SK-N-SH (cell line): ENCODE data around the gene TBC1D16. TPM values are rescaled to one million over a fixed set of nuclear protein-coding genes. Genes with fewer than 3 reads are reported as not detected.

Source experiments
- CTCF ChIA-PET: fragments of 300-600, 350-600 bp; formaldehyde crosslinking; extraction: SDS; loops from one replicate; lab custom pipeline; 2021; lab: Yijun Ruan, JAX
- POLR2A ChIA-PET: fragments of 350-600 bp; sonication (Branson Sonifier 250); formaldehyde crosslinking; extraction: SDS; loops from one replicate; lab custom pipeline; 2020; ENCODE audit warnings: antibody characterized with exemption, inconsistent platforms; lab: Yijun Ruan, JAX
- DNase-seq: peaks from one replicate; pipeline ENCODE4 v3.0.0; 2012
- H2AFZ ChIP-seq: fragments of 200-600 bp; sonication (generic); 2 replicates; pipeline ENCODE4 v1.8.1; 2016; ENCODE audit warnings: antibody characterized with exemption, mild to moderate bottlenecking, low read depth
- H3F3A ChIP-seq: fragments of 200-600 bp; sonication (generic); replicated peaks from 2 replicates; pipeline ENCODE3; 2016; ENCODE audit warnings: antibody characterized with exemption, mild to moderate bottlenecking; ENCODE audit not compliant: insufficient read depth
- H3K27ac ChIP-seq, 2 experiments: fragments of 200-500 bp in 1 of 2; fragments of 200-600 bp in 1 of 2; sonication (Bioruptor generic) in 1 of 2; sonication (generic), shearing (Covaris generic) in 1 of 2; 2 replicates each; pipeline versions ENCODE4 v1.5.1 to v1.6.1; 2014 to 2016; ENCODE audit warnings: low read depth in 2 of 2, inconsistent platforms in 1 of 2, low read length in 1 of 2, mild to moderate bottlenecking in 1 of 2, mixed read lengths in 1 of 2
- H3K27me3 ChIP-seq: fragments of 200-600 bp; sonication (generic), shearing (Covaris generic); 2 replicates; pipeline ENCODE4 v1.6.1; 2016; ENCODE audit warnings: mixed run types; ENCODE audit not compliant: insufficient read depth
- H3K36me3 ChIP-seq, 2 experiments: fragments of 200-500 bp in 1 of 2; fragments of 200-600 bp in 1 of 2; sonication (Bioruptor generic) in 1 of 2; sonication (generic) in 1 of 2; replicated peaks in 1 of 2; 2 replicates each; pipeline versions ENCODE3 to v1.5.1; 2014 to 2016; ENCODE audit warnings: low read length in 1 of 2, mild to moderate bottlenecking in 1 of 2; ENCODE audit not compliant: insufficient read depth in 2 of 2, control insufficient read depth in 1 of 2
- H3K4me1 ChIP-seq, 2 experiments: fragments of 200-500 bp in 1 of 2; fragments of 200-600 bp in 1 of 2; sonication (Bioruptor generic) in 1 of 2; sonication (generic), shearing (Covaris generic) in 1 of 2; 2 replicates each; pipeline versions ENCODE4 v1.5.1 to v1.6.1; 2014 to 2016; ENCODE audit warnings: low read depth in 1 of 2, low read length in 1 of 2, mixed run types in 1 of 2; ENCODE audit not compliant: insufficient read depth in 2 of 2, control insufficient read depth in 1 of 2
- H3K4me2 ChIP-seq: fragments of 200-600 bp; sonication (generic), shearing (Covaris generic); 2 replicates; pipeline ENCODE4 v1.6.1; 2017; ENCODE audit warnings: mixed run types
- H3K4me3 ChIP-seq, 2 experiments: fragments of 200-500 bp in 1 of 2; fragments of 200-600 bp in 1 of 2; sonication (Bioruptor generic) in 1 of 2; sonication (generic), shearing (Covaris generic) in 1 of 2; 2 replicates each; pipeline versions ENCODE4 v1.5.1 to v1.8.1; 2014 to 2016; ENCODE audit warnings: low read depth in 2 of 2, inconsistent platforms in 1 of 2, low read length in 1 of 2, mild to moderate bottlenecking in 1 of 2, mixed read lengths in 1 of 2, moderate library complexity in 1 of 2
- H3K79me2 ChIP-seq: fragments of 200-600 bp; sonication (generic); 2 replicates; pipeline ENCODE4 v1.8.1; 2017; ENCODE audit warnings: mild to moderate bottlenecking; ENCODE audit not compliant: insufficient read depth
- H3K9ac ChIP-seq: fragments of 200-600 bp; sonication (generic); 2 replicates; pipeline ENCODE4 v1.6.1; 2017; ENCODE audit warnings: mixed run types
- H3K9me2 ChIP-seq: fragments of 200-600 bp; sonication (generic); 2 replicates; pipeline ENCODE4 v1.6.1; 2017; ENCODE audit warnings: mixed run types
- H3K9me3 ChIP-seq: fragments of 200-600 bp; sonication (generic); 2 replicates; pipeline ENCODE4 v1.6.1; 2017; ENCODE audit warnings: mixed run types, mild to moderate bottlenecking, moderate library complexity
- H4K20me1 ChIP-seq: fragments of 200-600 bp; sonication (generic); 2 replicates; pipeline ENCODE4 v1.6.1; 2017; ENCODE audit warnings: mild to moderate bottlenecking, mixed run types; ENCODE audit not compliant: insufficient read depth
- CHD2 ChIP-seq: fragments of 150-350 bp; IDR thresholded peaks from 2 replicates; pipeline ENCODE4 v1.6.1; 2018; ENCODE audit warnings: low read length; ENCODE audit not compliant: partially characterized antibody
- EP300 ChIP-seq, 2 experiments: IDR thresholded peaks; 2 replicates each; pipeline versions ENCODE4 v1.4.0 to v1.6.1; 2012; ENCODE audit warnings: borderline replicate concordance in 1 of 2, low read depth in 1 of 2, low read length in 1 of 2
- EZH2phosphoT487 ChIP-seq: fragments of 200-600 bp; sonication (generic); IDR thresholded peaks from 2 replicates; pipeline ENCODE4 v1.6.1; 2017; ENCODE audit warnings: low read depth, mixed run types, mild to moderate bottlenecking, antibody characterized with exemption, moderate library complexity, borderline replicate concordance
- FOXM1 ChIP-seq: IDR thresholded peaks from 2 replicates; pipeline ENCODE4 v1.4.0; 2012; ENCODE audit warnings: low read depth, mild to moderate bottlenecking
- IRF3 ChIP-seq: fragments of 150-350 bp; IDR thresholded peaks from 2 replicates; pipeline ENCODE4 v1.6.1; 2016; ENCODE audit warnings: mild to moderate bottlenecking, low read depth, low read length
- MXI1 ChIP-seq: IDR thresholded peaks from 2 replicates; pipeline ENCODE4 v1.6.1; 2012; ENCODE audit warnings: mild to moderate bottlenecking, low read depth, low read length, improper control_type of control experiment
- NFIC ChIP-seq: IDR thresholded peaks from 2 replicates; pipeline ENCODE4 v1.4.0; 2012; ENCODE audit warnings: borderline replicate concordance
- NRF1 ChIP-seq: IDR thresholded peaks from 2 replicates; pipeline ENCODE4 v1.6.1; 2012; ENCODE audit warnings: low read depth, mild to moderate bottlenecking, low read length
- POLR2AphosphoS5 ChIP-seq: IDR thresholded peaks from 2 replicates; pipeline ENCODE4 v1.6.1; 2012; ENCODE audit warnings: low read depth, low read length
- RFX5 ChIP-seq: IDR thresholded peaks from 2 replicates; pipeline ENCODE4 v1.6.1; 2012; ENCODE audit warnings: mild to moderate bottlenecking, improper control_type of control experiment, low read length
- SIN3A ChIP-seq: IDR thresholded peaks from 2 replicates; pipeline ENCODE4 v1.6.1; 2012; ENCODE audit warnings: low read depth, mild to moderate bottlenecking, low read length, moderate library complexity, borderline replicate concordance
- SMC3 ChIP-seq: IDR thresholded peaks from 2 replicates; pipeline ENCODE4 v1.6.1; 2012; ENCODE audit warnings: low read depth, low read length, improper control_type of control experiment
- TAF1 ChIP-seq: IDR thresholded peaks from 2 replicates; pipeline ENCODE4 v1.6.1; 2012; ENCODE audit warnings: low read depth, mild to moderate bottlenecking, low read length, moderate library complexity, borderline replicate concordance
- TCF12 ChIP-seq: IDR thresholded peaks from 2 replicates; pipeline ENCODE4 v1.4.0; 2012
- USF1 ChIP-seq: IDR thresholded peaks from 2 replicates; pipeline ENCODE4 v1.4.0; 2012; ENCODE audit warnings: low read depth, borderline replicate concordance
- WGBS: methylation state at CpG from one replicate; pipeline ENCODE4 v1.1.6; 2017; ENCODE audit warnings: low lambda C conversion rate; 5-methylcytosine and 5-hydroxymethylcytosine counted together
- polyA plus RNA-seq, 3 experiments: library from polyadenylated mRNA; depleted of rRNA; stranded (reverse); fragments of >200 nt; gene quantifications; 2 replicates each; pipeline ENCODE4 v1.2.3, GENCODE V29; 2012

TBC1D16 gene
- polyA plus RNA-seq, 1 of the 3 experiments (the other 2 are of a cell fraction): 14.5 TPM

GRCh38 chr17:79909121-79909520 is 126.6 kb downstream of the TBC1D16 start (continued):
- TF ChIP-seq EZH2phosphoT487 (no peak), SMC3 (no peak), USF1 (no peak), NRF1 (no peak), EP300 (IDR thresholded peaks at IDR 0.05; ENCODE audit: borderline replicate concordance in 1 of 2, low read depth in 1 of 2, low read length in 1 of 2) (no peak), NFIC (no peak)

- H3K9me3 ChIP-seq: no peaks in the 10 kb centered on the region
- no peak overlapping the region for H3K27ac ChIP-seq
- no peaks in the 10 kb centered on the region for H4K20me1 ChIP-seq
- no peaks in the 10 kb centered on the region for H3K79me2 ChIP-seq
- H3K9me2 ChIP-seq: no peaks in the 10 kb centered on the region
- H3K9ac ChIP-seq: no peak overlapping the region
- CTCF ChIA-PET: interaction anchor here (1.2 to 3.4 kb wide), 4 partner anchors 12 to 97 kb away, joined by 4 to 13 read pairs (median 6); no protein-coding TSS in a partner anchor
- POLR2A ChIA-PET: no interaction called here
- peaks cover 16% of the 10 kb centered on the region; the same call in 1 of the 2 replicates for H3K27me3 ChIP-seq
- WGBS: 80% methylated on average over 16 of the region's 16 CpGs
- no peak for DNase-seq
- TF ChIP-seq RFX5 (no peak), IRF3 (no peak), FOXM1 (no peak), MXI1 (no peak)
- H3K36me3 ChIP-seq: no peaks in the 10 kb centered on the region
- no peak overlapping the region for H2AFZ ChIP-seq
- no peaks in the 10 kb centered on the region for H3K4me1 ChIP-seq
- H3K4me3 ChIP-seq: no peak overlapping the region
- H3K4me2 ChIP-seq: no peak overlapping the region
- H3F3A ChIP-seq: no peaks in the 10 kb centered on the region
Measured at GRCh38 chr17:79907850-79908249, 127.8 kb downstream of the TBC1D16 start.

GRCh38 chr17:79907217-79907715 is 128.4 kb downstream of the TBC1D16 start:
- Histone ChIP-seq H3K4me3 (no peak overlapping the region), H3K9ac (no peak overlapping the region), H3F3A (no peaks in the 10 kb centered on the region), H3K4me1 (no peaks in the 10 kb centered on the region), H4K20me1 (no peaks in the 10 kb centered on the region), H3K79me2 (no peaks in the 10 kb centered on the region), H2AFZ (no peak overlapping the region), H3K27me3 (peaks cover 16% of the 10 kb centered on the region; the same call in 1 of the 2 replicates), H3K9me3 (no peaks in the 10 kb centered on the region), H3K4me2 (no peak overlapping the region), H3K36me3 (no peaks in the 10 kb centered on the region), H3K27ac (no peak overlapping the region), H3K9me2 (no peaks in the 10 kb centered on the region)
- DNase-seq: no peak
- WGBS: 76% methylated on average over 11 of the region's 11 CpGs
- CTCF ChIA-PET: interaction anchor here (1.2 to 3.4 kb wide), 2 partner anchors 17 to 96 kb away, joined by 4 to 13 read pairs; no protein-coding TSS in a partner anchor
- POLR2A ChIA-PET: no interaction called here
- no peak for TF ChIP-seq CHD2
- TF ChIP-seq SIN3A: no peak
- no peak for TF ChIP-seq TCF12
- TF ChIP-seq TAF1: no peak
- TF ChIP-seq NFIC: no peak
- no peak for TF ChIP-seq POLR2AphosphoS5
